GM21515 (cell line): Measurements from ENCODE around the gene ADSS1.

ENCODE experiments used
- ATAC-seq: cut with Tn5 transposase; IDR thresholded peaks from one replicate; pipeline ENCODE4 v1.9.1; 2021; ENCODE audit not compliant: unreplicated experiment

ADSS1 gene

GRCh38 chr14:104778694-104779331 lies 54.8 kb downstream of the ADSS1 start:
- no peak for ATAC-seq

GRCh38 chr14:104779776-104780512 lies 55.9 kb downstream of the ADSS1 start:
- ATAC-seq, result no peak

- no peak for ATAC-seq
Observed at GRCh38 chr14:104780513-104781030, 56.5 kb downstream of the ADSS1 start.

GRCh38 chr14:104781271-104782077 lies 57.4 kb downstream of the ADSS1 start:
- ATAC-seq, result no peak

GRCh38 chr14:104782086-104782807 lies 58.2 kb downstream of the ADSS1 start:
- ATAC-seq, result no peak

- no peak for ATAC-seq
Observed at GRCh38 chr14:104782808-104783139, 58.7 kb downstream of the ADSS1 start.

GRCh38 chr14:104783484-104784217 lies 59.6 kb downstream of the ADSS1 start:
- no peak for ATAC-seq

- no peak for ATAC-seq
Observed at GRCh38 chr14:104784218-104784568, 60.2 kb downstream of the ADSS1 start.

GRCh38 chr14:104784846-104785707 lies 61.0 kb downstream of the ADSS1 start:
- ATAC-seq, result no peak

- no peak for ATAC-seq
Observed at GRCh38 chr14:104785708-104786080, 61.7 kb downstream of the ADSS1 start.

GRCh38 chr14:104786091-104786586 lies 62.1 kb downstream of the ADSS1 start:
- ATAC-seq, result no peak

GRCh38 chr14:104786726-104787675 lies 63.0 kb downstream of the ADSS1 start:
- ATAC-seq, result no peak

GRCh38 chr14:104787736-104788135 lies 63.7 kb downstream of the ADSS1 start:
- ATAC-seq, result no peak

- ATAC-seq, result no peak
Observed at GRCh38 chr14:104788161-104788818, 64.3 kb downstream of the ADSS1 start.

- no peak for ATAC-seq
Observed at GRCh38 chr14:104788873-104789663, 65.0 kb downstream of the ADSS1 start.

GRCh38 chr14:104789752-104790743 lies 66.0 kb downstream of the ADSS1 start:
- ATAC-seq, result no peak
